Activated gamma-delta T cell (primary cell): ENCODE data around the gene CHMP2A.
"Not testable (repeated sequence)": the region's sequence is repeated elsewhere in the genome, so short reads cannot be mapped to it uniquely, and the experiment has no call there.

ENCODE experiments used
- DNase-seq: peaks from one replicate; lab custom pipeline; 2025; lab: John Stamatoyannopoulos, UW

The CHMP2A gene

DNA sequence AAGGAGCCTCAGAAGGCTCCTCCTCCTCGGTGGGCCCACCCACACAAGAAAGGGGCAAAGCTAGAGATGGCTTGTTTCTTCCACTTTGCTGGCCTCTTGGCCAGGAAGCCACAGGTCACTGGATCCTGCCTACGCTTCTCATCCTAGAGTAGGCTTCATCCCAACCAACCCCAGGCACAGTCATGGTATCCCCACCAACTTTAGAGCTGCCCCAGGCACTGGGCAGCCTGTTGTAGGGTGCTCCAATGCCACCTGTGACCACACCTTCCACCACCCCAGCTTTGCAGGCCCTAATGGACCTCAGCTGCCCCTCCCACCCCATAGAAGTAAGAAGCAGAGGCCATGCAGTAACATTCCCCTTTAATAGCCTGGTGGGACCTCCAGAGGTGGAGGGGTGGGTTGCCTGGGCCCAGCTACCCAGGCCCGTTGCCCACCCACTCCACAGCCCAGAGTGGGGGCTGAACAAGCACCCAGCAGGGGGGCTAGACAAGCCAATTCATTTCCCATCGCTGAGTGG, 522 bp upstream of the CHMP2A start:
- DNase-seq = no peak

DNA sequence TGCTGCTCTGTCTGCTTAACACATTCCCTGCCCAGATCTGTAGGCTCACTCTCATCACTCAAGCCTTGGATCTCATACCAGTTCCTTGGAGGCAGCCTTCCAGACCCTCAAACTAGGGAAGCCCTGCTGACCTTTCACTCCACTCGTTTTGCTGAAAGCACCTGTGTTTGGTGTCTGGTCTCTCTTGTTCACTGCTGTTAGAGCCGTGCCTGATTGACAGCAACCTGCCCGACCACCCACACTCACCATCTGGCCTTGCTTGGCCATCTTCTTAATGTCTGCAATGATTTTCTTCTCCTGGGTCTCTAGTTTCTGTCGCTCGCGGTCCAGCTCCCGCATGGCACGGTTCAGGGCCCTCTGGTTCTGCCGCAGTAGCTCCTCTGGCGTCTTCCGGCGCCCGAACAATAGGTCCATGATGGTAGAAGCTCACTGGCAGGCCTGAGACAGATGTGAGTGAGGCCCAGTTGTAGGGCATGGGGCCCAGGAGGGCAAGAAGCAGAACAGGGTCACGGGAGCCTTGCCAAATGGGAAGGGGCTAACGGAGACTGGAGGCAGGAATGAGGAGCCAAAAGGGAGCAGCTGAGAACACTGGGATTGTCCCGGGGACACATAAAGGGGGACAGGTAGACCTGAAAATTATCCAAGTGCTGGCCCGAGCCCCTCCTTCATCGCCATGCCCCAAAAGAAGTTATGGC, 959 bp downstream of the CHMP2A start:
- no peak for DNase-seq

DNA sequence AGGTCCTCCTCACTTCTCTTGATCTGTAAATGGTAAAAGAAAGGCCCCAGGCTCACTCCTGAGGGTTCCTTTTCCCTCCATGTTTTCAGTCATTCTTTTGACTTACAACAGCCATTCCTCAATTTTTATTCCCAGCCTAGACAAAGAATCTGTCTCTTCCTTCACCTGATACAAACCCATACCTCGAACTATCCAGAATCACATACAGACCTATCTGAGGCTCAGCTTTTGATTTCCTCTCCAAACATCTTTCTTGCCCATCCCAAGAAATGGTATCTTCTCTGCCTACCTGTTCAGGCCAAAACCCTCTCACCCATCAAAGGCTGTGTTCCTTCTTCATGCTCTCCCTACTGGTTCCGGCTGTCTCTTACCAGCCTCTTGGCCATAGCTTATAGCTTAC, 2.2 kb downstream of the CHMP2A start:
- DNase-seq = no peak

DNA sequence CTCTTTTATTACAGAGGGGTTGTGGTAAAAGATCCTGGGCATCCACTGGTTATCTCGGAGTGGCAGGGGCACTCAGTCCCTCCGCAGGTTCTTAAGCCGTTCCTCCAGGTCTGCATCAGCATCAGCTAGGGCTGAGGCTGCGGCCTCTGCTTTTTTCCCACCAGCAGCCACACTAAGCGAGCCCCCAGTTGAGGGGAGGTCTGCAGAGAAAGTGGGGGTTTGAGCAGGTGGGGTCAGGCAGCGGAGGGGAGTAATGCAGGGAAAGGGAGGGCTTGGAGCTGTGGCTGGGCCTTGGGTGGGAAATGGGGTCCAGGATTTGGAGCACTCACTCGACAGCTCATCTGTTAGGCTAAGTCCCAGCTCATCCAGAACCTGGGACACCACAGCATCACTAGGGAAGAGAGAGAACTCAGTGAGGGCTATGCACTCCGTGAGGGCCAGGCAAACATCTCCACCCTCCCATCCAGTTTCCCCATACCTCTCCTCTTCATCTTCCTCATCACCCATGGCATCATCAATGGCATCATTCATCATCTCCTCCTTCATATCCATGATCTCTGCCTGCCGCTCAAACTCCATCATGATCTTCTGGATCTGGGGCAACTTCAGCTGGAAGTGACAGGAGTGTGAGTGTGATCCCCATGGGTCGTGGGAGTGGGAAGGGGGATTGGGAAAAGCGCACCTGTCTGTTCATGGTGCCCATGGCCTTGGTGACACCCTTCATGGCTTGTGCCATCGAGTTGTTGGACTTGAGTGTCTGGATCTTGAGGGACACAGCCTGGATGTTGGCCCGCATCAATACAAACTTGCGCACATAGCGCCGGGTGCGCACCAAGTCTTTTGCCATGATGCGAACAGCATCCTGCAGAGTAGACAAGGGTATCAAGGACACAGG, 3.1 kb downstream of the CHMP2A start:
- DNase-seq = no peak

DNA sequence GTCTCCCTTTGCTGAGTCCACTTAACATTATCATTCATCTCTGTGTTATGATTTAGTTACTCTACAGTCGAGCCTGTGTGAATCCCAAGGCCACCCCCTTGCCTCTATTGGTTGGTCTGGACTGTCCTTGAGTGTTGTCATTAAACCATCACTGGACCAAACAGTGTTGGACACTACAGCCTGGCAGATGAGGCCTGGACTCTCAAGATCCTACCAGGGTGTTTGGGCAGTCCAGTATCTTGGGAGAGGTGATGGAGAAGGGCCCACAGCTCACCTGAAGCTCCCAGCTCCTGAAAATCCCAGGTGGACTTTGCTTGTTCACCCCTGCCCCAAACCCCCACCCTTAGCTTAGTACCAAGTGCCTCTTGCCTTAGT, 3.8 kb downstream of the CHMP2A start:
- no peak for DNase-seq

DNA sequence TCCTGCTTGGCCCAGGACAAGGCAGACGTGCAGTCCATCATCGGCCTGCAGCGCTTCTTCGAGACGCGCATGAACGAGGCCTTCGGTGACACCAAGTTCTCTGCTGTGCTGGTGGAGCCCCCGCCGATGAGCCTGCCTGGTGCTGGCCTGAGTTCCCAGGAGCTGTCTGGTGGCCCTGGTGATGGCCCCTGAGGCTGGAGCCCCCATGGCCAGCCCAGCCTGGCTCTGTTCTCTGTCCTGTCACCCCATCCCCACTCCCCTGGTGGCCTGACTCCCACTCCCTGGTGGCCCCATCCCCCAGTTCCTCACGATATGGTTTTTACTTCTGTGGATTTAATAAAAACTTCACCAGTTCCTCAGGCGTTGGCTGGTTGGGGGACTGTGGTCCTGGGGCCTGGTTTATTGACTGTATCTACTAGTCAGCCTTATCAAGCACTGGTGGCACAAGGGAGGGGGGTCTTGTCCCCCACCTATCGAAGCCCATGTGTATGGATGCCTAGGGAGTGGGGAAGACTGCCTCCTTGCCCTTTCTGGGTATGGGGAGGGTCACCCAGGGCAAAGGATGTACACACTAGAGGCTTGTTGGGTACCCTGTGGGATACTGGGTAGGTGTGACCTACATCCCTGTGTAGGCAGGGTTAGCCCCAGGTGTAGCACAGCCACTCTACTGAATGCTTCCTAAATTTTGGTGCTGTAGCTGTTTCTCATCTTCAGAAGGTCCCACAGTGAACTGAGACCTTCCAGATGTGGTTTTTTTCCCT, 4.4 kb downstream of the CHMP2A start:
- no peak for DNase-seq

- DNase-seq = no peak
Measured at GRCh38 chr19:58549664-58550361, 5.1 kb downstream of the CHMP2A start.

DNA sequence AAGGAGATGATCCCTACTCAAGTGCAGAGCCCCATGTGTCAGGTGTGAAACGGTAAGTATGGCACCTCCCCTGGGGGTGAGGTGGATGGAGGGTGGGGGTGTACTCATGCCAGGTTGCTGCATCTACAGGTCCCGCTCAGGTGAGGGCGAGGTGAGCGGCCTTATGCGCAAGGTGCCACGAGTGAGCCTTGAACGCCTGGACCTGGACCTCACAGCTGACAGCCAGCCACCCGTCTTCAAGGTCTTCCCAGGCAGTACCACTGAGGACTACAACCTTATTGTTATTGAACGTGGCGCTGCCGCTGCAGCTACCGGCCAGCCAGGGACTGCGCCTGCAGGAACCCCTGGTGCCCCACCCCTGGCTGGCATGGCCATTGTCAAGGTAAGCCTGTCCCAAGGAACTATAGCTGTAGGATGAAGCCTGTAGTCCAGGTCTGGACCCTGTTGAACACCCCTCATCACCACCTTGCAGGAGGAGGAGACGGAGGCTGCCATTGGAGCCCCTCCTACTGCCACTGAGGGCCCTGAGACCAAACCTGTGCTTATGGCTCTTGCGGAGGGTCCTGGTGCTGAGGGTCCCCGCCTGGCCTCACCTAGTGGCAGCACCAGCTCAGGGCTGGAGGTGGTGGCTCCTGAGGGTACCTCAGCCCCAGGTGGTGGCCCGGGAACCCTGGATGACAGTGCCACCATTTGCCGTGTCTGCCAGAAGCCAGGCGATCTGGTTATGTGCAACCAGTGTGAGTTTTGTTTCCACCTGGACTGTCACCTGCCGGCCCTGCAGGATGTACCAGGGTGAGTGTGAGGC, 5.8 kb downstream of the CHMP2A start:
- no peak for DNase-seq

DNA sequence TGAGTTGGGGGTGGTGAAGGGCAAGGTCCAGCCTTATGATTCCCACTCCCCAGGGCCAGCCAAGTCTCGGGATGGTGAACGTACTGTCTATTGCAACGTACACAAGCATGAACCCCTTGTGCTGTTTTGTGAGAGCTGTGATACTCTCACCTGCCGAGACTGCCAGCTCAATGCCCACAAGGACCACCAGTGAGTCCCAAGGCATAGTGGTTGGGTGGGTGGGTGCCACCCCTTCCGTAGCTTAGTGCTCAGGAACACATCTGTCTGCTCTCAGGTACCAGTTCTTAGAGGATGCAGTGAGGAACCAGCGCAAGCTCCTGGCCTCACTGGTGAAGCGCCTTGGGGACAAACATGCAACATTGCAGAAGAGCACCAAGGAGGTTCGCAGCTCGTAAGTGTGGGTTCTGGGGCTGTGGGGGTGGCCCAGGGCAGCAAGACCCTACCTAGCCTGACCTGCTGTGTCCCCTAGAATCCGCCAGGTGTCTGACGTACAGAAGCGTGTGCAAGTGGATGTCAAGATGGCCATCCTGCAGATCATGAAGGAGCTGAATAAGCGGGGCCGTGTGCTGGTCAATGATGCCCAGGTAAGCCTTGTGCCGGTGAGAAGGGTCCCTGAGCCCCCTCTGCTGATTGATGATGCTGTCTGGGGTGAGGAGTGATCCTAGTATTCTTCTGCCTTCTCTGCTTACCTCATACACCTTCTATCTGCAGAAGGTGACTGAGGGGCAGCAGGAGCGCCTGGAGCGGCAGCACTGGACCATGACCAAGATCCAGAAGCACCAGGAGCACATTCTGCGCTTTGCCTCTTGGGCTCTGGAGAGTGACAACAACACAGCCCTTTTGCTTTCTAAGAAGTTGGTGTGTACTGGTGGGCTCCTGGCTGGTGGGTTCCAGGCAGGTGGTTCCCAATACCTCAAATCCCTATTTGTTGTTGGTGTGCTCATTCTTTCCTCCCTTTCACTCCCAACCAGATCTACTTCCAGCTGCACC, 7.3 kb downstream of the CHMP2A start:
- DNase-seq = no peak

- no peak for DNase-seq
Measured at GRCh38 chr19:58546019-58546530, 8.8 kb downstream of the CHMP2A start.

GRCh38 chr19:58545286-58546018, 9.5 kb downstream of the CHMP2A start:
- no peak for DNase-seq

GRCh38 chr19:58544591-58545285, 10.2 kb downstream of the CHMP2A start:
- no peak for DNase-seq

DNA sequence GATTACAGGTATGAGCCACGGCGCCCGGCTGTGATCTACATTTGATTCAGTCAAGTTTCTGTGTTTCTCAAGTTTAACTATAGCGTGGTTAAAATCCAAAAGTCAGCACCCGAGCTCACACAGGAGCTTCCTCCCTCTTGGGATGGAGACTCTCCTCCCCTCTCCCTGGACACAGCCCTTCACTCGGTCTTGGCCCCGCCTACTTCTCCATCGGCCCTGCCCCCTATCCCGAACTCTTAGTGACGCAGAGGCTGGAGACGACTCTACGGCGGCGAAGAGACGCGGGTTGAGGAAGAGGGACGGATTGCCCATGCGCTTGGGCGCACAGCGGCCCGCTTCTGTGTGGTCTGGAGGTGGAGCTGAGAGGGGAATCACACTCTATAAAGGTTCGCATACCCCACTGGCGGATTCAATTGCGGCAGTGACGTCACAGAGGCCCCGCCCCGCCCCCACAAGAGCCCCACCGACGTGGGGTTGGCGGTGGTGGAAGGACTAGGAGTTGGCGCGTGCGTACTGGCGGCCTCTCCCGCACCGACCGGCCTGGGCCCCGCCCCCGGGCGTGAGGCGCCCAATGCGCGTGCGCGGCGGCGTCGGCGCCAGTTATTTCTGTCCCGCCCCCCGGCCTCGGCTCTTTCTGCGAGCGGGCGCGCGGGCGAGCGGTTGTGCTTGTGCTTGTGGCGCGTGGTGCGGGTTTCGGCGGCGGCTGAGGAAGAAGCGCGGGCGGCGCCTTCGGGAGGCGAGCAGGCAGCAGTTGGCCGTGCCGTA, 10.9 kb downstream of the CHMP2A start, which contains the start of gene TRIM28:
TRIM28 (plus strand) TSS at position 239 of the 765 bp plus-strand sequence. CDS start 694 bp downstream, outside the sequence.
- no peak for DNase-seq

DNA sequence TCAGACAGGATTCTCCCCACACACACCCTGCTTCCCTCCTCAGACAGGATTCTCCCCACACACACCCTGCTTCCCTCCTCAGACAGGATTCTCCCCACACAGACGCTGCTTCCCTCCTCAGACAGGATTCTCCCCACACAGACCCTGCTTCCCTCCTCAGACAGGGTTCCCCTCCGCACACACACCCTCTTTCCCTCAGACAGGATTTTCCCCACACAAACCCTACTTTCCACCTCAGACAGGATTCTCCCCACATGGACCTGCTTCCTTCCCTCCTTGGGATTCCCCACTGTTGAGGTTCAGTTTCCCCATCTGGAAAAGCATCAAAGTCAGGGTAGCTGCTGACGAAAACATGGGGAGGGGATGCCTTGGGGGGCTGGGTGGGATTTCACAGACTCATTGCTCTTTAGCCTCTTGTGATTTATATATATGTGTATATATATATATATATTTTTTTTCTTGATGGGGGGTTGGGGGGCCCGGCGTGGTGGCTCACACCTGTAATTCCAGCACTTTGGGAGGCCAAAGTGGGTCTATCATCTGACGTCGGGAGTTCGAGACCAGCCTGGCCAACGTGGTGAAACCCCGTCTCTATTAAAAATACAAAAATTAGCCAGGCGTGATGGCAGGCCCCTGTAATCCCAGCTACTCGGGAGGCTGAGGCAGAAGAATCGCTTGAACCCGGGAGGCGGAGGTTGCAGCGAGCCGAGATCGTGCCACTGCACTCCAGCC, 12.1 kb downstream of the CHMP2A start:
- not testable (repeated sequence) for DNase-seq

DNA sequence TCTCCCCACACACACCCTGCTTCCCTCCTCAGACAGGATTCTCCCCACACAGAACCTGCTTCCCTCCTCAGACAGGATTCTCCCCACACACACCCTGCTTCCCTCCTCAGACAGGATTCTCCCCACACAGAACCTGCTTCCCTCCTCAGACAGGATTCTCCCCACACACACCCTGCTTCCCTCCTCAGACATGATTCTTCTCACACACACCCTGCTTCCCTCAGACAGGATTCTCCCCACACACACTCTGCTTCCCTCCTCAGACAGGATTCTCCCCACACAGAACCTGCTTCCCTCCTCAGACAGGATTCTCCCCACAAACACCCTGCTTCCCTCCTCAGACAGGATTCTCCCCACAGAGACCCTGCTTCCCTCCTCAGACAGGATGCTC, 15.7 kb downstream of the CHMP2A start:
- not testable (repeated sequence) for DNase-seq
